ENCODE results near the gene C11orf21.

- TF ChIP-seq CTCF (optimal IDR thresholded peaks at IDR 0.05 in 1 of 3, IDR thresholded peaks at IDR 0.05 in 1 of 3, conservative IDR thresholded peaks at IDR 0.05 in 1 of 3; ENCODE audit: extremely low read depth in 1 of 3, insufficient read depth in 2 of 3, low read length in 3 of 3) (no peak), EZH2 (IDR thresholded peaks at IDR 0.05; ENCODE audit: low read length) (no peak)
Observed at GRCh38 chr11:2325123-2325522, 23.4 kb upstream of the C11orf21 start.
